ENCODE measurements around the gene CHRNA1. TPM values are rescaled to one million over a fixed set of nuclear protein-coding genes. Genes with fewer than 3 reads are reported as not detected.

The CHRNA1 gene
- 1.5 TPM for polyA plus RNA-seq (2013, experiment 1 of 2; ENCODE audit: insufficient read length)
- polyA plus RNA-seq (2013, experiment 2 of 2; ENCODE audit: insufficient read length), result 0.94 TPM

DNA sequence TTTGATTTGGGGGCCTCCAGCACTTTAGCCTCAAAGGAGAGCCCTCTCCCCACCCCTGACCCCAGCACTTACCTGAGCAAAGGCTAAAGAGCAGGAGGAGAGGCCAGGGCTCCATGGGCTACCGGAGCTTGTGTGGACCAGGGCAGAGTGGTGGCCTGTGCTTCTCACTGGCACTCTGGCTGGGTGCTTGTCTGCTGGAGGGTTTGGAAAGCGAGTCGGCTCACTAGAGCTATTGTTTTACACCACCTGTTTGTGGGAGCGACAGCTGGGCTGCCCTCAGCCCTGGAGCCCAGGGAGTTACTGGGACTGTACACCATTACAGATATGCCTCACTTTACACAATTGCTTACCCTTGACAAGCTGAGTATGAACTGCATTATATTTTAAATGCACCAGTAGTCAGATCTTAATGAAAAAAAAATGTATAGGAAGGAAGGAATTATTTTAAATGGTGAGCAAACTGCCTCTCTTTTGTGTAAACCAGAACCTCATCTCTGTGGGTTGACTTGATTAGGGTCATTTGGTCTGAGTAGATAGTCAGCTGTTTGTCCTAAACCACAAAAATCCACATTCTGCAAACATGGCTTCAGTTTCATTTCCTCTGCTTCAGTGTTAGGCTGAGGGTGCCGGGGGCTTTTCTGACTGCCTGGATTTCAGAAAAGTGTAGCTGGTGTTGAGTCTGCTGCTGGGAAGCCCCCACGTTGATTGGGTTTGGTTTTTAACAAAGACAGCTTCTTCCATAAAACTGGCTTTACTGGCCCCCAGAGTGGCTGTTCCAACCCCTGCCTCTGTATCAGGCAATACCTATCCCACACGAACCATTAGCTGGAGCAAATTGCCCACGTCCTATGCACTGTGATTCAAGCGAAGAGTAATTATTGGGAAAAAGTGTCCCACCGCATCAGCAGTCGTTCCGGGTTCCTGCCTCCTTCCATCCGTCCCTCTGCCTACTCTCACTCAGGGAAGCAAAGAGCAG lies at the start of gene CHRNA1:
Gene CHRNA1, minus strand, starts transcription at position 193 of the 976 bp plus-strand sequence. Its CDS starts 78 bp downstream, at position 115.
- peak; percentile 59 for DNase-seq

DNA sequence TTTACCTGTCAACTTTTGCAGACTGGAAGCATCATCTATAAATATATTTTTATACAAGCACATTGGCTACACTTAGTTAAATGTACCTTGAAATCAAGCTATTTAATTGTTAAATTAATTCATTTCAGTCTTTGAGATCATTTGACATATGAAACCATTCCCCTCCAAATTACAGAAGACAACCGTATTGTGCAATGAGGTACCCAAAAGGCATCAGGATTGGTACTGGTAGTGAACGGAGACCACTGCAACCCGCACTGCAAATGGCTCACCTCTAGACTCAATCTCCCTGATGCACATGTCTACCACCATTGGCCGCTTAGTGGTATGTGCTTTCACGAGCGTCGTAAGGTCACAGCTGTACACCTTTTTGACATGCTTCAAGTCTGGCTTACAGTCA lies 47.8 kb upstream of the CHRNA1 start:
- DNase-seq, result no peak

DNA sequence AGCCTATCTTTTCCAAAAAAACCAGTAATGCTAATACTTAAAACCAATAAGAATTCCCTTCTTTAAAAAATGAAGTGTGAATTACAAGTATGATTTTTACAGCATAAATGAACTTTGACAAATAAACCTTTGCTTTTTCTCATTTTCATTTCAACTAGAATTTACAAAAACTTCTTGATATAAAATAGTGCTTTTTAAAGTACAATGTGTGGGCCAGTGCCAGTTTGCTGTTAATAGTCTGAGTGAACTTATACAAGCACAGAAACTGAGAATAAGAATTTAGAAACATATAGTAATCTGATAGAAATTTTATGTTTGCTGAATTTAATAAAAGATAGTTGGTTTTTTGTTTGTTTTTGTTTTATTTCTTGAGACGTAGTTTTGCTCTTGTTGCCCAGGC lies 43.7 kb upstream of the CHRNA1 start:
- no peak for DNase-seq

DNA sequence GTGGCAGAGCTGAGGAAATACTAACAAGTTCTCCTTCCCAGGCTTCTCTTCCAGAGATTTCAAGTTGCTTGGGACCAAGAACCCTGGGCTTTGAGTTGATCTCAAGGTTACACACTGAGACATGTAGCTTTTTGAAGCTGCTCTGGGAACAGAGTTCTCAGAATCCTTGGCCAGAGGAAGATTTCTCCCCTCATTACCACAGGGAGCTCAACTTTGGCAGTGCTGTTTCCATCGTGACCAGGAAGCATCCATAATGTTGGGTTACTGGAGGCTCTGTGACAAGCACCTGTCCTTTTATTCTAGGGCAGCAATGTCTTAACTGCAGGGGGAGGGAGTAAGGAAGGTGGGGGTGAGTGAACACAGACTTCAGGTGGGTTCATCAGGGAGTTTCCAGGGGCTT lies 41.5 kb upstream of the CHRNA1 start:
- DNase-seq, result no peak

DNA sequence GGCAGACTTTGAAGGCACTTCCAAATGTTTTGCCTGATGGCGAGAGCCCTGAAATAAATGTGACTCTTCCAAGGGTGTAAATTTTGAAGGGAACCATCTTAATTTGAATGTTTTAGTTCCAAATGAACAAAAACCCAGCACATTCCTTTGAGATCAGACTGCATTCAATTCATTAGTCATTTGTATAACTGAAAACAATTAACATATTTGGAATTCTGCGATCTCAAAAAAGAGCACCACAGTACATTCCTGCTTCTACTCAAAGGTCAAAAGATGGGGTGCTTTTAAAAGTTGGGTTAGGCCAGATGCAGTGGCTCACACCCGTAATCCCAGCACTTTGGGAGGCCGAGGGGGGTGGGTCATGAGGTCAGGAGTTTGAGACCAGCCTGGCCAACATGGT lies 38.2 kb upstream of the CHRNA1 start:
- DNase-seq, result peak; percentile 89

DNA sequence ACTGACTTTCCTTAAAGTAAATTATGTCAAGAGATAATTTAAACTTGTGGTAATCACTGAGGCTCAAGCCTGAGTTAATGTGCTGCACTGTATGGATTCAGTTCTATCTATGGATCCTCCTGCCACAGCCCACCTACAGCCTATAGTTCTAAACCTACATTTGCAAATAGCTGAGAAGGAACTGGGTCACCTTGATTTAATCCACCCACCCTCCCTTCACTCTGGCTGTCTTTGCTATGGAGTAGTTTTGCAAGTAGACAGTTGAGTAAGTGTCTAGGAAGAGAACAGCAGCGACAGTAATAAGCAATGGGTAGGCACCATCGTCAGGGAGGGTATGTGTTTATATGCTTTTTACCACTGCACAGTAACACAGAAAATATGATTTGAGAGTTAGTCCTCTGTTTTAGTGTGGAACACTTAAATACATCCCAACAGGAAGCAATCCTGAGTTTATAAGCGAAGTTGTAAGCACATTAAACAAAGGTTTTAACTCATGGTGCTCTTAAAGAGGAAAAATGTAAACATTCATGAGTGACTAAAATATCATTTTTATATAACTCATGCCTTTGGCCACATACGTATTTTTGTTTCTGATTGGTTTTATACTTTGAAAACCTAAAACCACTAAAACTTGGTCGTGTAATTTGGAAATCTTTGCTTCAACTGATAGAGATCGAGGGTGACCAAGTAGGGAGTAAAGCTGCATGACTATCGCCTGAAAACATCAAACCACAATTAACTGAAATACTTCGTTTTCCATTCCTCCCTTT lies 36.3 kb upstream of the CHRNA1 start:
- no peak for DNase-seq

DNA sequence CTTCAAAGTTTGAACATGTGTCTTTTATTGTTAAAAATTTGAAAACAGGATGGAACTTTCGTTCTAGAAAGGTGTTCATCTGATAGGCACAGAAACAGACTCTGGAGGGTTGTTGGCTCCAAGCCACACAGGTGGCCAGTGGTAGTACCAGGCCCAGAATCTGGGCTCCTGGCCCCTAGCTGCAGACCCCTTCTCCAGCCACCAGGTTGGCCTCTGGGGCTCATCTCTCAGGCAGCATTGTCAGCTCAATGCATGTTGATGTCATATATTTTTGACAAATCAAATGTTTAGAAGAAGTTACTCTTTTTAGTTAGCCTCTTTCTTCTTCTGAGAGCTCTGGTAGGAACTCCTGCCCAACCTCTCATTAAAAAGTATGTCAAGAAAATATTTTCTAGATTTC lies 34.5 kb upstream of the CHRNA1 start:
- no peak for DNase-seq

DNA sequence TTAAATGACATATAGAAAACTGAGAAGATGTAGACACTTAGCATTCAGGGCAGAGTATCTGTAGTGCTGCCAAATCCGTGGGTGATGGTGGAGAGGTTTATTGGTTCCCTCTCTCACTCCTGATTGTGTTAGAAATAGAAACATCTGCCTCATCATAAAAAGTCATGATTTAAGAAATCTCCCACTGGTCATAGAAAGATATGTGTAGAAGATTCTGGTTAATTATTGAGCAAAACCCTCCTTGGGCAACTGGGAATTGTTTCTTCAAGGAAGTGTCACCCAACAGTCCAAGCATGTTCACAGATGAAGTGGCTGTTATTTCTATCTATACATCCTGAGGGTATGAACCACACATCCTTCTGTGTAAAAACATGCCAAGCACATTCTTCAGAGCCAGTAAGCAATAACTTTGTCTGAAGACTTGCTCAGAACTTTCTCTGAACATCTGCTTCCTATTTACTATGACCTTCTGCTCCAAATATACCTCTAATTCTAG lies 33.6 kb upstream of the CHRNA1 start:
- DNase-seq, result peak; percentile 93

DNA sequence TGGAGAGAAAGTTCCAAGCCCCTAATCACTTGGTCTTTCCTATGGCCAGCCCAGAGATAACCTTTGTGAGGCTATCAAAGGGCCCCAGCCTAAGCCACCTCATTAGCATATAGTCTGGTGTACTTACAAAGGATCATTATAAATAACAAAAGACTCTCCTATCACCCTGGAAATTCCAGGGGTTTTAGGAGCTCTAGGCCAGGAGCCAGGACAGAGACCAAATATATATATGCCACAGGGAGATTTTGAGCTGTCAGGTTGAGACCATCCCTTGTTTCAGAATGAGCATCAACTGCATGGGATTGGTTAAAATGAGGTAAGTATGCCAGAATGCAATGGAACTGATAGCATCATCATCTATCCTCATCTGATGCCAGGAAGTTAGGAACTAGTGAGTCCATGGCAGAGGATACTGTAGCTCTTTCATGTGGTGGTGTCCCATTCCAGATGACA lies 32.1 kb upstream of the CHRNA1 start:
- DNase-seq, result no peak

DNA sequence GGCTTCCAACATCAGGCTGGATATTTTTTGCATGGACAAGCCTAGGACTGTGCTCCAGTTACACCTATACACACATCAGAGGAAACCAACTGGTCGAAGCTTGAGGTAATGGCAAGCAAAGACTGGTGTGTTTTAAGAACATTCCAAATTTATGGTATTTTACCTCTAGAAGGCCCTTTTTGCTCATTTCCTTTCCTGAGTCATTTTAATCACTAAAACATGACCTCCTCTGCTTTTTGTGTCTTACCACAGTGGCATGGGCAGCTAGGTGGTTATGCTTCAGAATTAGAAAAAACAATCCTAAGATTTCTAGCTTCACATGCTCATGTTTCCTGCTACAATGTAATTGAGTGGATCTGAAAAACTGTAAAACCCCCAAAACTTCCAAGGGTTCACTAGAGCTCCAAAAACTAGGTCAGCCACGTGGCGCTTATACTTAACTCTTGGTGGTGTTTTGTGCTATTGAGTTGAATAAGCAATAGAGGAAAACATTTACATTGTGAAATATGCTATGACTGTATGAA lies 30.6 kb upstream of the CHRNA1 start:
- DNase-seq, result peak; percentile 64

DNA sequence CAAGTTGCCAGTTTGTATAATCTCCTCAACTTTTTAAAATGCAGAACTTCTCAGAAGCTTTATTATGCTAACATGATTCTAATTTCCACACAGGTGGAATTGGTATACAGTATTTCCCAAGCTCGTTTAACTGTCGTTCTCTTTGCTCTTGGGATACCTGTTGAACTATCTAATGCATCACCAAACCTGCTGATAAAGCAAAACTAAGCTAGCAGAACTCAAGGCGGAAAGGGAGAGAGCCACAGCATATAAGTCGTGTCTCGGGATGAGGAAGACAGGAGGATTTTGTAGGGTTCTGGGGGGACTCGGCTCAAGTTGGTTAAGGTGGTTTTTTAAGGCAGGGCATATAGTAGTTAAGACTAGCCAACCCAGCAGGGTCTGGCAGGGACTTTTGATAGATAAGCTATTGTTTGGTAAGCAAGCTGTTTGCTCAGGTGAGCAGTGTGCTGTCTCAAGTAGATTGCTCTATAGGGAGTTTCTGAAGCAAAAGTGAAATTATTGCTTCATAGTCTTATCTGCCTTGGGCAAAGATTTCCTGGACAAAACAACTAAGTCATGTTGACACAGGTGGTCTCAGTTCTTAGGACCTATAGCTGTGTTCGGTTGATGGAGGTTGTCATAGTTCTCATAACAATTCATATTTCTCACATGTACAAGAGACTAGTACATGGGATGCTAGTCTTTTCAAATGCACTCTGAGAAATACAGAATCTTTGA lies 28.2 kb upstream of the CHRNA1 start:
- DNase-seq, result no peak

DNA sequence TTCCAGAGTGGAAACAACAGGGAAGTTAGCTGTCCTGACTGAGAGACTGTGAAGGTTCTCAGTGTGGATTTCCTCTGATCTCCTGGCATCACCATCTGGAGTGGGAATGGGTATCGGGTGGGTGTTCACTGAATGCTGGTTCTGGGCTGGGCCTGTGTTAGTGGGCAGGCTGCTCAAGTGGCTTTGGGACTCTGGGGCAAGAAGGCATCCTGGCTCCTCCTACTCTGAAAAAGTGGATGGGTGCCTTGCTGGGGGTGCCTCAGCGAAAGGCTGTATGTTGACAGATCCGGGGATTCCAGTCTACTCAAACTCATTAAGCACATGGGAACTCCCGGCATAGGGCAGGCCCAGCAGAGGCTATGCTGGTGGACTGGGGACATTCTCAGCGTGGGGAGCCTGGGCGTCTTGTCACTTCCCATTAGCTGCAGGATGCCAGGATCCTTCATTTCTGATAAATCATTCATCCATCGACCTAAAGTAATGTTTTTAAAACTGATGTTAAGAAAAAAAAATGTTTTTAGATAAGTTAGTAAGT lies 27.5 kb upstream of the CHRNA1 start:
- DNase-seq, result no peak

DNA sequence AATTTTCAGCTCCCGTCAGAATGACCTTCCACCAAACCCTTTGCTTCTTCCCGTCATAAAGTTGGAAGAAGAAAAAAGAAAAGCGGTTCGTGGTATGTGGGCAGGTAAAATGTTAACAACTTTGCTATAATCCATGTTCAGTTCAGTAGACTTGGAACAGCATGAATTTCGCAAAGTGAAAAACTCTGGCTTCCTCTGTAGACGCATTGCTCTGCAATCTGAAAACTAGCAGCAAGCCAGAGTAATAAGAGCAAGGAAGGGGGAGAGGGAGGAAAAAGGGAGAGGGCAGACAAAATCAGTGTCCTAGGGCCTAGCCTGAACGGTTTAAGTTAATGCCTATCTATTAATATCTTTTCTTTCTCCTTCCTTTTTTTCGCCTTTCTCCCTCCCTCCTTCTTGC lies 26.7 kb upstream of the CHRNA1 start:
- DNase-seq, result no peak

DNA sequence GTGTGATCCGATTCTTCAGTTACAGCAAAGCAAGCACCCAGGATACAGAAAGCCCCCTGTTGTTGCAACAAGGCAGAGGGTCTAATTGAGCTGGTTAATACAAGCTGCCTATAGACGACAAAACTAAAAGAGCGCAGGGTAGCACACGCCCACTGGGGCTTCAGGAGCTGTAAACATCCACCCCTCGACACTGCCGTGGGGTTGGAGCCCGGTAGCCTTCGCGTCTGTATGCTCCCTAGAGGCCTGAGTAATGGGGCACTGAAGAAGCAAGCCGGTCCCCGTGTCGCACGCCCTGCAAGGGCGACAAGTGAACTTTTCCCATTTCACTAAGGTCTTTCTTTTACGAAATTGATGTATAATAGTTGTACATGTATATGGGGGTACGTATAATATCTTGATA lies 24.7 kb upstream of the CHRNA1 start:
- no peak for DNase-seq

DNA sequence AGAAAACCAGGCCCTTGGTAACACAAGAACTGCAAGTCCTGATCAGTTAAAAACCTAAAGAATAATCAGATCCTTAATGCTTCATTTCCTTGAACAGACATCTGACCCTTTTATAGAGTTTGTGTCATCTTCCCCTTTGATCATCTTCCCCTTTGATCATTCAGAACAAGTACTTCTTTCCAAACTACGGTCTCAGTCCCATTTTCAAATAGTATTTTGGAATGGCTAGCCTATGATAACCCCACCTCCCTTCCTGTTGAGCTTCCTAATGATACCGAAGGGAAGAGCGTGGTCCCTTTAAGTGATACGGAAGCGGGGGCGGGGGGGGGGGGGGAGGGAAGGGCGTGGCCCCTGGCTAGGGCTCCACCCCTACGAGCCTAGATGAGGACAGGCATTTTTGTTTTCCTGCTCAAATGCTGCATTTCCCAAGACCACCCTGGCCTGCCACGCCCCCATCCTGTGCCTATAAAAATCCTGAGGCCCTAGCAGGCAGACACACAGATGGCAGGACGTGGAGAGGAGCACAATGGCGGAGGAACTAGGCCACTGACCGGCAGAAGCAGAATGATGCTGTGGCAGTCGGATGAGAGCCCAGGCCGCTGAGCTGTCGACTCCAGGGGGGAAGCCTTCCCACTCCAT lies 24.1 kb upstream of the CHRNA1 start:
- peak; percentile 90 for DNase-seq

DNA sequence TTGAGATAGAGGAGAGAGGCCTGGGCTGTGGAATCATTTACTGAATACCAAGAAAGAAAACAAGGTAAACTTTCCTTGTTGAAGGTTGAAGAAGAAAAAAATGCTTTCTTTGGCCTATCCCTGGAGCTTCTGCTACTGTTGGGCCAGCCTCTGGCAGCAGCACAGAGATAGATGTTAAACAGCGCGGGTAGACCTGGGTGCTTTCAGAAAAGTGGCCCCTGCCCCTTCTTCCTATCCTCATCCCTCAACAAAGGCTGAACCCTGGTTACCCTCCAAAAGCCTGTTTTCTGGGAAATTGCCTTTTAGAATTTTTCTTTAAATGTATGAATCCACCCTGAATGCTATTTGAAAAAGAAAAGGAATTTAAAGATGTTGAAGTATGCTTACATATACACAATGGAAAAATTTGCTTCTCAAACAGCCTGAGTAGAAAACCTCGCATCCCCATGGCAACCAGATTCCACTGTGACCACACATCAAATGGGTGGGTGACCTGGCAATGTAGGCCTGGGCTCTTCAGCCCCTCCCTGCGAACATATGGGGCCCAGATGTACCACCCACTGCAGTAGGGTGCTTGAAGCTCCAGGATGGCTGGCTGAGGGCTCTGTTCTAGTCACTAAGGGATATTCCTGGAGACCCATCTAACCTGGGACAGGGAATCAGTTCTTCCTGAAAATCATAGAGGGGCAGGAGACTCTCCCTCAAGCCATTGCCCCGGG lies 23.4 kb upstream of the CHRNA1 start:
- DNase-seq, result peak; percentile 100

DNA sequence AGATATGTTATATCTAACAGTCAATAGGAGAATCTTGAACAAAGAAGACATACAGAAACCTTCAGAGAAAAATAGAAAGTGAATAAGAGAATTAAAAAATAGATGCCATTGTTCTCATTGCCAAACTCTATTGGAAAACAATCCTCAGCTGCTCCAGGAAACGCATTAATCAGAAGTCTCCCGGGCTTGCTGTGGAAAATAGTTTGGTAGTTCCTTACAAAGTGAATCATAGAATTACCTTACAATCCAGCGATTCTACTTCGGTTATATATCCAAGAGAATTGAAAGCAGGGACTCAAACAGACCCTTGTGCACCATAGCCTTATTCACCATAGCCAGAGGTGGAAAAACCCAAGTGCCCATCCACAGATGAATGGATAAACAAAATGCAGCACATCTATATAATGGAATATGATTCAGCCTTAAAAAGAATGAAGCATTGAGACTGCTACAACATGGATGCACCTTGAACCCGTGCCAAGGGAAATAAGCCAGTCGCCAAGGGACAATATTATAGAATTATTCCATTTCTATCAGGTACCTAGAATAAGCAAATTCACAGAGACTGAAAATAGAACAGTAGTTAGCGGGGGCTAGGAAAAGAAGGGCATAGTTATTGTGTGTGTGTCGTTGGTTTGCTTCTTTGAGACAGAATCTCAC lies 21.9 kb upstream of the CHRNA1 start:
- peak; percentile 65 for DNase-seq

DNA sequence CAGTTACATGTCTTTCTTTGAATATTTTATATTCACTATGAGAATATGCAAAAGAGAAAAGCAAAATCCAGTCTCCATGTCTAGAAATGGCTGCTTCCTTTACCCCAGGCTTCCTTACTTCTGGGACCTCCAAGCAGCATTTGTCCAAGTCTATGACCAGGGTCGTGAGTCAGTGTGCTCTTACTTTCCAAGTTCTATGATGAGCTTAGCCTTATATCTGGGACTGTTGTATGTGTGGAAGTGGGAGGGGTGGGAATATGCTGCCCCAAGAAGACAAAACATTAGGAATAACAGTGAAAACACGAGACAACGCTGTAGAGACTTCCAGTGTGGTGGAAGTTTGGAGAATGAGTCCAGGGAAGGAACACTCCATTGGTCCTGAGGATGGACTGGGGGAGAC lies 21.2 kb upstream of the CHRNA1 start:
- no peak for DNase-seq

DNA sequence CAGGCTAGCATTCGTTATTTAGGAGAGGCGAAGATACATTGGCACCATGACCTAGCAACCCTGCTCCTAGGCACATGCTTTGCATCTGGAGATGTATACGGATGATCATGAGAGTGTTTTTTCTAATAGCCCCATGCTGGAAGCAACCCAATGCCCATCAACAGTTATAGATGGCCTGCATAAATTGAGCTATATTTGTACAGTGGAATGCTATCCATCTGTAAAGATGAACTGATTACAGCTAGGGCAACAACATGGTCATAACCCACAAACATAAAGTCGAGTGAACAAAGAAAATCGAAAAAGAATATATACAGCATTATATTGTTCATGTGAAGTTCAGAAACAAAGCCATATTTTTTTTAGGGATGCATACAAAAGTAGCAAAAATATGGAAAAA lies 20.6 kb upstream of the CHRNA1 start:
- no peak for DNase-seq

DNA sequence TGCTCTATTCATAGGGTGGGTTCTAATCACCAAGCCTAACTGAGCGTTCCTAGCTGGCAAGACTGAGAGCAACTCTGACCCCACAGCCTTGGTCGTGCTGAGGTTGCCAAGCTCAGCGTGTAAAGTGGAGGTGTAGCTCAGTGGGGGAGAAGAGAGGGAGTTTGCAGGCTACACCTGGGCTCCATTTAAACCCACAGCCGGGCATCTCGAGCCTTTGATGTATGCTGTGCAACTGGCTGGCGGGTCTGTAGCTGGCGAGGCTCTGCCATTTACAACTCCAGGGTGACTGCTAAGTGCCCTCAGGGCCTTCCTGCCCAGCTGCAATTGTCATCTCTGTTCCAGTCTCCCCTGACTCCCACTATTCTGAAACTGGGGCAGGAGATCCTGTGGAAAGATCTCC lies 20.0 kb upstream of the CHRNA1 start:
- no peak for DNase-seq
